ENCODE data around the gene LNPEP.

GRCh38 chr5:97067296-97067850, 131.5 kb downstream of the LNPEP start:
- TF ChIP-seq POLR2AphosphoS5 (IDR thresholded peaks at IDR 0.05; ENCODE audit: insufficient read depth in 1 of 2, low read depth in 1 of 2) (no peak), CTCF (IDR thresholded peaks at IDR 0.05) (no peak), POLR2A (IDR thresholded peaks at IDR 0.05) (no peak)

Data from vagina (tissue), 2 donors.